K562 (cell line): ENCODE measurements around the gene PBX1. TPM values are rescaled to one million over a fixed set of nuclear protein-coding genes. Genes with fewer than 3 reads are reported as not detected.

Experiments
- AFF1 ChIP-seq, 2 experiments: fragments of 450-650 bp; IDR thresholded peaks; 2 replicates each; pipeline ENCODE4 v1.6.1; 2018; ENCODE audit warnings: mild to moderate bottlenecking in 2 of 2, low read depth in 1 of 2; ENCODE audit not compliant: partially characterized antibody in 2 of 2
- BACH1 ChIP-seq: fragments of 200-800 bp; sonication (Bioruptor generic); IDR thresholded peaks from 2 replicates; pipeline ENCODE4 v1.6.1; 2016; ENCODE audit warnings: missing genetic modification characterization, missing compliant biosample characterization
- BCL6 ChIP-seq: fragments of 250-450 bp; sonication (Bioruptor Pico); IDR thresholded peaks from 2 replicates; pipeline ENCODE4 v1.4.0; 2020
- CBX5 ChIP-seq: IDR thresholded peaks from 2 replicates; pipeline ENCODE4 v1.6.1; 2014; ENCODE audit warnings: low read depth, borderline replicate concordance
- CREB5 ChIP-seq: fragments of 250-450 bp; sonication (Bioruptor Pico); IDR thresholded peaks from 2 replicates; pipeline ENCODE4 v1.5.0; 2020; ENCODE audit warnings: mild to moderate bottlenecking
- E2F6 ChIP-seq, 2 experiments: IDR thresholded peaks; 2 replicates each; pipeline ENCODE4 v1.6.1; 2011; ENCODE audit warnings: borderline replicate concordance in 1 of 2, control low read depth in 1 of 2, low read depth in 1 of 2, low read length in 1 of 2, mild to moderate bottlenecking in 1 of 2, mixed read lengths in 1 of 2, moderate library complexity in 1 of 2; ENCODE audit not compliant: insufficient read depth in 1 of 2, insufficient read length in 1 of 2, poor library complexity in 1 of 2, severe bottlenecking in 1 of 2; ENCODE audit errors: extremely low read depth in 1 of 2
- FOS ChIP-seq: IDR thresholded peaks from 3 replicates; pipeline ENCODE4 v1.6.1; 2011; ENCODE audit not compliant: insufficient read length; ENCODE audit errors: extremely low read depth
- GATAD2B ChIP-seq: fragments of 450-650 bp; IDR thresholded peaks from 2 replicates; pipeline ENCODE4 v1.6.1; 2017; ENCODE audit warnings: mild to moderate bottlenecking, borderline replicate concordance
- HDAC3 ChIP-seq: fragments of 450-650 bp; IDR thresholded peaks from 2 replicates; pipeline ENCODE4 v1.6.1; 2018; ENCODE audit warnings: borderline replicate concordance, mild to moderate bottlenecking, moderate library complexity; ENCODE audit not compliant: partially characterized antibody
- HMGN3 ChIP-seq: IDR thresholded peaks from 2 replicates; pipeline ENCODE4 v1.6.1; 2011; ENCODE audit warnings: borderline replicate concordance, low read depth, mild to moderate bottlenecking, mixed read lengths, low read length; ENCODE audit not compliant: insufficient read length; ENCODE audit errors: extremely low read depth
- HNRNPUL1 ChIP-seq: fragments of 200-400 bp; formaldehyde crosslinking; IDR thresholded peaks from 2 replicates; pipeline ENCODE4 v1.6.1; 2017; ENCODE audit warnings: low read length
- KAT7 ChIP-seq: sonication (generic); formaldehyde crosslinking; IDR thresholded peaks from 2 replicates; pipeline ENCODE4 v1.8.0; 2022; ENCODE audit warnings: missing genetic modification reagents, mild to moderate bottlenecking, borderline replicate concordance
- MXI1 ChIP-seq: IDR thresholded peaks from 2 replicates; pipeline ENCODE4 v1.6.1; 2011; ENCODE audit warnings: low read depth, mild to moderate bottlenecking, improper control_type of control experiment, low read length
- NFIC ChIP-seq: fragments of 450-650 bp; IDR thresholded peaks from 2 replicates; pipeline ENCODE4 v1.6.1; 2017; ENCODE audit warnings: mild to moderate bottlenecking, inconsistent platforms
- PHB2 ChIP-seq: fragments of 450-650 bp; IDR thresholded peaks from 2 replicates; pipeline ENCODE4 v1.6.1; 2017; ENCODE audit warnings: low read depth
- POLR2AphosphoS5 ChIP-seq: IDR thresholded peaks from 2 replicates; pipeline ENCODE4 v1.6.1; 2011; ENCODE audit warnings: mild to moderate bottlenecking, low read depth, low read length, moderate library complexity; ENCODE audit not compliant: control insufficient read depth, insufficient read depth
- SMAD2 ChIP-seq: fragments of 150-350 bp; IDR thresholded peaks from 2 replicates; pipeline ENCODE4 v1.6.1; 2014; ENCODE audit warnings: low read depth, mild to moderate bottlenecking, low read length
- SREBF1 ChIP-seq: fragments of 150-350 bp; IDR thresholded peaks from 2 replicates; pipeline ENCODE4 v1.6.1; 2014; ENCODE audit warnings: antibody characterized with exemption, low read depth, low read length, borderline replicate concordance
- TCFL5 ChIP-seq: fragments of 250-450 bp; sonication (Bioruptor Pico); conservative IDR thresholded peaks from 2 replicates; pipeline ENCODE4 v1.6.1; 2021; ENCODE audit warnings: mild to moderate bottlenecking, moderate library complexity, matching md5 sums
- ZFX ChIP-seq: sonication (generic); formaldehyde crosslinking; IDR thresholded peaks from 2 replicates; pipeline ENCODE4 v1.8.0; 2022; ENCODE audit warnings: mild to moderate bottlenecking, missing genetic modification reagents, moderate library complexity
- ZNF174 ChIP-seq: fragments of 250-450 bp; sonication (Bioruptor Pico); IDR thresholded peaks from 2 replicates; pipeline ENCODE4 v1.4.0; 2020; ENCODE audit warnings: mild to moderate bottlenecking
- ZNF239 ChIP-seq: fragments of 250-450 bp; sonication (Bioruptor Pico); IDR thresholded peaks from 2 replicates; pipeline ENCODE4 v1.4.0; 2020; ENCODE audit warnings: mild to moderate bottlenecking
- ZNF551 ChIP-seq: fragments of 250-450 bp; sonication (Bioruptor Pico); IDR thresholded peaks from 2 replicates; pipeline ENCODE4 v1.5.0; 2021; ENCODE audit warnings: mild to moderate bottlenecking, moderate library complexity
- ZNF696 ChIP-seq: fragments of 250-450 bp; sonication (Bioruptor Pico); conservative IDR thresholded peaks from 2 replicates; pipeline ENCODE4 v1.4.0; 2020; ENCODE audit warnings: mild to moderate bottlenecking, moderate library complexity
- ZSCAN29 ChIP-seq: fragments of 450-650 bp; IDR thresholded peaks from 2 replicates; pipeline ENCODE4 v1.6.1; 2017
- polyA plus RNA-seq, 8 experiments: library from polyadenylated mRNA; depleted of rRNA in 4 of 8; stranded (reverse) in 5 of 8; unstranded in 3 of 8; fragments of >200 nt; fragmentation: Nextera tagmentation in 2 of 8; fragmentation: Illumina TruSeq in 1 of 8; extraction: Ambion mirVana in 2 of 8; extraction: Trizol in 1 of 8; gene quantifications; 2 replicates each; pipeline versions ENCODE4 v1.2.1 to v1.2.3, GENCODE V29; 2011 to 2014; ENCODE audit warnings: inconsistent platforms in 1 of 8, missing spikeins in 1 of 8
- total RNA-seq, 7 experiments: library from RNA; depleted of rRNA in 6 of 7; stranded (reverse); fragments of >200 nt in 6 of 7; fragmentation: Illumina TruSeq in 2 of 7; extraction: Trizol in 2 of 7; gene quantifications; 2 replicates each; pipeline versions ENCODE4 v1.2.1 to v1.2.3, GENCODE V29; 2011 to 2021; ENCODE audit warnings: low replicate concordance in 1 of 7

The PBX1 gene
- total and polyA plus RNA-seq, 9 of the 15 experiments (the other 6 are each of a cell fraction or from before 2014, with no cell fraction given): 0.03 to 0.62 (median 0.17) TPM

GRCh38 chr1:164772635-164773034 lies 213.7 kb downstream of the PBX1 start (continued):
- TF ChIP-seq ZFX: peak; percentile 45; the same call in 1 of the 2 replicates
- TF ChIP-seq SREBF1: no peak
- no peak for TF ChIP-seq ZSCAN29
- no peak for TF ChIP-seq ZNF239
- no peak for TF ChIP-seq FOS
- no peak for TF ChIP-seq PHB2
- peak in 1 of 2 experiments; percentile 22 for TF ChIP-seq AFF1 (IDR thresholded peaks at IDR 0.05; ENCODE audit: low read depth in 1 of 2, partially characterized antibody in 2 of 2)
- no peak for TF ChIP-seq TCFL5 (CRISPR knock-in tag)
- no peak for TF ChIP-seq HDAC3
- TF ChIP-seq MXI1: no peak
- 0 out of 2 replicates have a peak, but pooled peaks have one; percentile 33 for TF ChIP-seq KAT7 (CRISPR knock-in tag)
- no peak for TF ChIP-seq HNRNPUL1
- TF ChIP-seq ZNF174 (CRISPR knock-in tag): no peak
- no peak for TF ChIP-seq CREB5 (CRISPR knock-in tag)
- TF ChIP-seq CBX5: no peak
- TF ChIP-seq BACH1 (tag): no peak
- peak; percentile 40 to 70 for TF ChIP-seq E2F6 (IDR thresholded peaks at IDR 0.05; ENCODE audit: borderline replicate concordance in 1 of 2, extremely low read depth in 1 of 2, insufficient read depth in 1 of 2, insufficient read length in 1 of 2, low read depth in 1 of 2, low read length in 1 of 2, poor library complexity in 1 of 2, severe bottlenecking in 1 of 2)
- TF ChIP-seq ZNF696 (CRISPR knock-in tag): no peak
- TF ChIP-seq NFIC: peak; percentile 48
- TF ChIP-seq ZNF551 (CRISPR knock-in tag): no peak
- TF ChIP-seq SMAD2: no peak
- TF ChIP-seq GATAD2B: 0 out of 2 replicates have a peak, but pooled peaks have one; percentile 19
- peak; percentile 26 for TF ChIP-seq HMGN3
- no peak for TF ChIP-seq BCL6
- TF ChIP-seq POLR2AphosphoS5: peak; percentile 72; the same call in 1 of the 2 replicates
